Hepatocyte (in vitro differentiated cells): ENCODE measurements around the gene DSCAM.

ENCODE experiments used
- CTCF ChIP-seq: fragments of 200-600 bp; sonication (generic); IDR thresholded peaks from 2 replicates; pipeline ENCODE4 v1.5.1; 2016; ENCODE audit warnings: antibody characterized with exemption, mild to moderate bottlenecking; ENCODE audit not compliant: poor library complexity
- EZH2 ChIP-seq: fragments of 200-600 bp; sonication (generic); IDR thresholded peaks from 2 replicates; pipeline ENCODE4 v1.6.1; 2016; ENCODE audit warnings: antibody characterized with exemption, mild to moderate bottlenecking, borderline replicate concordance

- TF ChIP-seq CTCF (no peak), EZH2 (no peak)
These were observed 3.1 kb upstream of the DSCAM start for GRCh38 chr21:40850071-40850470.
